ENCODE measurements around the gene SPON1. TPM values are rescaled to one million over a fixed set of nuclear protein-coding genes. Genes with fewer than 3 reads are reported as not detected.

Gene SPON1
- total RNA-seq, 2 donors from 2014 or later = 9.3 to 26.7 TPM

- Histone ChIP-seq H3K36me3 (replicated peaks in 1 of 2; ENCODE audit: insufficient read depth in 1 of 2, low read depth in 2 of 2) (no peaks in the 10 kb centered on the region), H3K4me3 (no peak overlapping the region), H3K4me1 (no peaks in the 10 kb centered on the region), H3K9me3 (no peaks in the 10 kb centered on the region), H3K27ac (no peak overlapping the region), H3K27me3 (no peaks in the 10 kb centered on the region)
- ATAC-seq (peak; percentile 56), DNase-seq (peak in 3 of 4 donors; percentile 12 to 57 (median 14))
- WGBS, 2 donors = 6 to 52% methylated on average over 2 to 4 of the region's 4 CpGs
- intact Hi-C loops (cut with DNase I) = no loop called here
- TF ChIP-seq CTCF (IDR thresholded peaks at IDR 0.05) (no peak), POLR2A (IDR thresholded peaks at IDR 0.05) (no peak)
These were observed 53.2 kb downstream of the SPON1 start for GRCh38 chr11:14015711-14016110.

- intact Hi-C loops (cut with DNase I) = no loop called here
- H3K4me3 ChIP-seq = no peak overlapping the region
- no peak for TF ChIP-seq CTCF (IDR thresholded peaks at IDR 0.05)
- TF ChIP-seq POLR2A (IDR thresholded peaks at IDR 0.05) = no peak
- 76% methylated on average over 2 of the region's 2 CpGs for WGBS, 2 donors
- H3K27me3 ChIP-seq = no peaks in the 10 kb centered on the region
- no peaks in the 10 kb centered on the region for H3K36me3 ChIP-seq (replicated peaks in 1 of 2; ENCODE audit: insufficient read depth in 1 of 2, low read depth in 2 of 2)
- H3K4me1 ChIP-seq = no peaks in the 10 kb centered on the region
- ATAC-seq (no peak), DNase-seq (no peak)
- no peak overlapping the region for H3K27ac ChIP-seq
- no peaks in the 10 kb centered on the region for H3K9me3 ChIP-seq
These were observed 55.9 kb downstream of the SPON1 start for GRCh38 chr11:14018441-14018840.

- Histone ChIP-seq H3K27me3 (no peaks in the 10 kb centered on the region), H3K36me3 (replicated peaks in 1 of 2; ENCODE audit: insufficient read depth in 1 of 2, low read depth in 2 of 2) (no peaks in the 10 kb centered on the region), H3K4me1 (no peaks in the 10 kb centered on the region), H3K4me3 (no peak overlapping the region), H3K9me3 (no peaks in the 10 kb centered on the region), H3K27ac (no peak overlapping the region)
- 61 to 73% methylated on average over 4 of the region's 4 CpGs for WGBS, 2 donors
- no peak for DNase-seq
- intact Hi-C loops (cut with DNase I) = no loop called here
- ATAC-seq = no peak
- TF ChIP-seq POLR2A (IDR thresholded peaks at IDR 0.05) (no peak), CTCF (IDR thresholded peaks at IDR 0.05) (no peak)
These were observed 59.2 kb downstream of the SPON1 start for GRCh38 chr11:14021738-14022137.

DNA sequence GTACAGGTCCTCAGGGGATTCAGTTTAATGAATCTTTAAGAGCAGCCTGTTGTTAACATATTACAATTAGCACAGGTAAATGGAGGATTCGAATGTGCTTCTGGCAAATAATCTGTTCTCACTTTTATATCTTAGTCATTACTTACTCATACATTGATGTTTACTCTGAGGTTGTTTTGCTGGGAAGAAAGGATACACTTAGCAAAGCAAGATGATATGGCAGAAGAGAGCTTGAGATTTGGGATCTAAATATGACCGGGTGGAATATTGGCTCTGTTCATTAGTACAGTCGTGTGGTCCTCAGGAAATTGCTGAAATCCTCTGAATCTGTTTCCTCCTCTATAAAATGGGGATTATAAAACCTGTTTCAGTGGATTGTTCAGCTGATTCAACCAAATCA is 59.7 kb downstream of the SPON1 start:
- H3K4me3 ChIP-seq = no peak overlapping the region
- DNase-seq (no peak), ATAC-seq (no peak)
- no peaks in the 10 kb centered on the region for H3K4me1 ChIP-seq
- no peaks in the 10 kb centered on the region for H3K9me3 ChIP-seq
- H3K36me3 ChIP-seq (replicated peaks in 1 of 2; ENCODE audit: insufficient read depth in 1 of 2, low read depth in 2 of 2) = no peaks in the 10 kb centered on the region
- intact Hi-C loops (cut with DNase I) = no loop called here
- TF ChIP-seq CTCF (IDR thresholded peaks at IDR 0.05) (no peak), POLR2A (IDR thresholded peaks at IDR 0.05) (no peak)
- no peak overlapping the region for H3K27ac ChIP-seq
- no peaks in the 10 kb centered on the region for H3K27me3 ChIP-seq
- 51 to 54% methylated on average over 3 of the region's 3 CpGs for WGBS, 2 donors

- Histone ChIP-seq H3K4me1 (no peaks in the 10 kb centered on the region), H3K36me3 (replicated peaks in 1 of 2; ENCODE audit: insufficient read depth in 1 of 2, low read depth in 2 of 2) (no peaks in the 10 kb centered on the region), H3K9me3 (no peaks in the 10 kb centered on the region), H3K27me3 (no peaks in the 10 kb centered on the region), H3K4me3 (no peak overlapping the region), H3K27ac (no peak overlapping the region)
- no peak for ATAC-seq
- no peak for TF ChIP-seq POLR2A (IDR thresholded peaks at IDR 0.05)
- no peak for TF ChIP-seq CTCF (IDR thresholded peaks at IDR 0.05)
- no peak for DNase-seq
- 58 to 70% methylated on average over 6 of the region's 6 CpGs for WGBS, 2 donors
- intact Hi-C loops (cut with DNase I) = no loop called here
These were observed 60.3 kb downstream of the SPON1 start for GRCh38 chr11:14022821-14023220.
